GM19438 (cell line): ENCODE data around the gene OSBPL9.
"Not testable (repeated sequence)": the region's sequence is repeated elsewhere in the genome, so short reads cannot be mapped to it uniquely, and the experiment has no call there.

Experiments
- ATAC-seq: cut with Tn5 transposase; IDR thresholded peaks from one replicate; pipeline ENCODE4 v1.9.1; 2021; ENCODE audit warnings: low read depth; ENCODE audit not compliant: unreplicated experiment

OSBPL9 gene

DNA sequence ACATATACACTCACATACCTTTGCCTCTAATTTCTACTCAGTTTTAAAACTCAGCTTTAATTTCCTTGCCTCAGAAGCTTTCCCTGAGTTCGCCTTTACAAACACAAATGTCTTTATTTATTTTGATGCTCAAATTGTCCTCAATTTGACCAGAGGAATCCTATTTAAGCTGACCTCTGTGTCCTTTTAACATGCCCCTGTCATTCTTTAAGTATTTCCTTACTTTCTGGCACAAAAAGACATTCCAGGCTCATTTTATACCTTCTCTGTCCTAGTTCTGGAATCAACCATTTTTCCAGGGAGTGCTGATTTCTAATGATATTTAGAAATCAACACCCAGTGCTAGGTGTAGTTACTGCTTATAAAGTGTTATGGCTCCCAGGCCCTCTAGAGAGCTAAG lies 82.5 kb downstream of the OSBPL9 start:
- no peak for ATAC-seq

DNA sequence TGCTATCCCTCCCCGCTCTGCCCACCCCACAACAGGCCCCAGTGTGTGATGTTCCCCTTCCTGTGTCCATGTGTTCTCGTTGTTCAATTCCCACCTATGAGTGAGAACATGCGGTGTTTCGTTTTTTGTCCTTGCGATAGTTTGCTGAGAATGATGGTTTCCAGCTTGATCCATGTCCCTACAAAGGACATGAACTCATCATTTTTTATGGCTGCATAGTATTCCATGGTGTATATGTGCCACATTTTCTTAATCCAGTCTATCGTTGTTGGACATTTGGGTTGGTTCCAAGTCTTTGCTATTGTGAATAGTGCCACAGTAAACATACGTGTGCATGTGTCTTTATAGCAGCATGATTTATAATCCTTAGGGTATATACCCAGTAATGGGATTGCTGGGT lies 84.9 kb downstream of the OSBPL9 start:
- ATAC-seq = not testable (repeated sequence)

DNA sequence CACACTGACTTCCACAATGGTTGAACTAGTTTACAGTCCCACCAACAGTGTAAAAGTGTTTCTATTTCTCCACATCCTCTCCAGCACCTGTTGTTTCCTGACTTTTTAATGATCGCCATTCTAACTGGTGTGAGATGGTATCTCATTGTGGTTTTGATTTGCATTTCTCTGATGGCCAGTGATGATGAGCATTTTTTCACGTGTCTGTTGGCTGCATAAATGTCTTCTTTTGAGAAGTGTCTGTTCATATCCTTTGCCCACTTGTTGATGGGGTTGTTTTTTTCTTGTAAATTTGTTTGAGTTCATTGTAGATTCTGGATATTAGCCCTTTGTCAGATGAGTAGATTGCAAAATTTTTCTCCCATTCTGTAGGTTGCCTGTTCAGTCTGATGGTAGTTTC lies 85.3 kb downstream of the OSBPL9 start:
- ATAC-seq = not testable (repeated sequence)

DNA sequence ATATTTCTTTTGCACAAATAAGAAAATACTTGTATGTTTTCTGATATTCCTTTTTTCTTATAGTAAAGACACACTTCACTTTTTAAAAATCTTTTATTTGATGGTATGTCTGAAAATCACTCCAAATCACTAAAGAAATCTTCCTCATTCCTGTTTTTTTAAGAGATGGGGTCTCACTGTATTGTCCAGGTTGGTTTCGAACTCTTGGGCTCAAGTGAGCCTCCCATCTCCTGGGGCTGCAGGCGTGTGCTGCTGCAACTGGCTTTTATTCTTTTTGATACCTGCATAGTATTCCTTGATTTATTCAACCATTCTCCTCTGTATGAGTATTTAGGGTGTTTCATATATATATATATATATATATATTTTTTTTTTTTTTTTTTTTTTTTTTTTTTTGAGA lies 88.1 kb downstream of the OSBPL9 start:
- no peak for ATAC-seq

DNA sequence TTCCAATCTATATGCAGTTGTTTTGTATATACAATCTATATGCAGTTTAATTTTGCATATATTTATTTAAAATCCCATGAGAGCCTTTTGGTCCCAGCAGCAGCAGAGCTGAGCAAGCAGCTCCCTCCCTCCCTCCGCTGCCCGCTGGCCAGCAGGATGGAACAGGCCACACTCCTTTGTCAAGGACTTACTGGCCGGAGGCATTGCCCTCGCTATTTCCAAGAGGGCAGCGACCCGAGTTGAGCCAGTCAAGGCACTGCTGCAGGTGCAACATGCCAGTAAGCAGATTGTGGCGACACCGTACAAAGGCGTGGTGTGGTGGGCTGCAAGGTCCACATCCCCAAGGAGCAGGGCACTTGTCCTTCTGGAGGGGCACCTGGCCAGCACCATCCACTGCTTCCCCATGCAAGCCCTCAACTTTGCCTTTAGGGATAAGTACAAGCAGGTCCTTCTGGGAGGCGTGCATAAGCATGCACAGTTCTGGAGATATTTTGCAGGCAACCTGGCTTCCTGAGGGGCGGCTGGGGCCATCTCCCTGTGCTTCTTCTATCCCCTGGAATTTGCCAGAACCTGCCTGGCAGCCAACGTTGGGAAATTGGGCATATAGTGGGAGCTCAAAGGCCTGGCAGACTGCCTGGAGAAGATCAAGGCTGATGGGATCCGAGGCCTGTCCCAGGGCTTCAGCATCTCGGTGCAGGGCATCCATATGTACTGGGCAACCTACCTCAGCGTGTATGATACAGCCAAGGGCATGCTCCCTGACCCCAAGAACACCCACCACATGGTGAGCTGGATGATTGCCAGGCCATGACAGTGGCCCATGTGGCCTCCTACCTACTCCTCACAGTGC lies 92.2 kb downstream of the OSBPL9 start:
- no peak for ATAC-seq

DNA sequence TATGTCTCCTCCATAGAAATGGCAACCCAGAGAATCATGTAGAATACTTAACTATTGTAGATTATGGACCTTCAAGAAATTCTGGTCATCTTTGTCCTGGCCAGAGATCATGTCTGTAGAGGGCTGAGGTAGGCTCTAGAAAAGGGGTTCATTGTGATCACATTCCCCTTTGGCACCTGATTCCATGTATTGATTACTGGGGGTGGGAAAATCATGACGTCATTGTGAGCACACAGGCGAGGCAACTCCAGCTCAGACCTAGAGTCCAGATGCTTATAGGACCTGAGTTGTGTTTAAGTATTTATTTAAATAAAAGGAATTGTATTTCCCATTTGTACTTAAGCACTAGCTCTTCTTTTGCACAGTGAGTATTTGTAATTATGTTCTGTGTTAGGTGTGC lies 93.1 kb downstream of the OSBPL9 start:
- no peak for ATAC-seq

DNA sequence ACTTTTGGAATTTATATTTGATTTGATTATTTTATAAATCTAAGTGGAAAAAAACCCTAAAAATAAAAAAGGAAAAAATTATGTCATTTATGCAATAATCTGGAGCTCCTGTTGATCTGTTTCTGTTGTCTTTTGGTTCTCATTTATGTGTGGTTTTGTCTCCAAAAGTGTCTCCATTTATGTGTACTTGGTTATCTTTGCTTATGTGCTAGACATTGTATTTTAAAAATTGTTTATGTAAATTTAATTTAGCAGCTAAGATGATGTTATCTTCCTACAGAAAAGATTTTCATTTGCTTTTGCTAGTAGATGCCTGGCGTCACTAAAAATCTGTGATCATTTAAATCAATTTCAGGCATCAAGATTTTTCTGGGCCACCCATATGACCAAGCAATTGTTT lies 95.7 kb downstream of the OSBPL9 start:
- no peak for ATAC-seq

DNA sequence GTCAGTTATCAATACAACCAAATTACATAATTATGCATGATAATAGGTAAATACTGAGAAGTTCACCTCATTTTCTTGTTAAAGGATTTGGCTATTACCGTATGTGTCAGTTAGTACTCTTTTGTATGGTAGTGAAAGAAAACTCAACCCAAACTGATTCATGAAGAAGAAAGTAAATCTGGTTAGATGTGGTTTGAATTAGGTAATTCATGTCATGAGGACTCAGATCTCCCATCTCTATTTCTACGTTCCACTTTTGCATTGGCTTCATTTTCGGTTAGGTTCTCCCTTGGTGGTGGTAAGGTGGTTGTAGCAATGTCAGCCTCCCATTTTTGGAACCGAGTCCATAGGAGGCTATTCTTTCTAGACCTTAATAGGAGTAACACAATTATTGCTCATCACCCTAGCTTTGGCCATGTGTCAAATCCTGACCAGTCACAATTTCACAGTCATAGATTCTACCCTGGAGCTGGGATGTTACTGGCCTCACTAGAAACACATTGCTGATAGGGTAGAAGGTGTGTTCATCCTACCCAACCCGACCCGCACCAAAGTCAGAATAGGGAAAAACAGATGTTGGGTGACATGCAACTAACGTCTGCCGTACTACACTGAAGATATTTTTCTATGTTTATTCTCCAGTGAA lies 97.6 kb downstream of the OSBPL9 start:
- no peak for ATAC-seq

DNA sequence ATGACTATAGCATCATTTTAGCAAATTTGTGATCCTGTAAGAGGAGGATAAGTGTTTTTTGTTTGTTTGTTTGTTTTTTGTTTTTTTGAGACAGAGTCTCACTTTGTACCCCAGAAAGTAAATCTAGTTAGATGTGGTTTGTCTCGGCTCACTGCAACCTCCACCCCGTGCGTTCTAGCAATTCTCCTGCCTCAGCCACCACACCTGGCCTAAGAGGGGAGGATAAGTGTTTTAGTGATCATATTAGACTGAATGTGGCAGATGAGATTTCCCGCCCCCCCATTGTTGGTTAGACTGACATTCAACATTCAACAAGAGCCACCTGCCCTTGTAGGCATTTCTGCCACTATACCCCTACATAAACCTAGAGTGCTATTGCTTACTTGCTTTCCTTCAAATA lies 98.5 kb downstream of the OSBPL9 start:
- no peak for ATAC-seq

DNA sequence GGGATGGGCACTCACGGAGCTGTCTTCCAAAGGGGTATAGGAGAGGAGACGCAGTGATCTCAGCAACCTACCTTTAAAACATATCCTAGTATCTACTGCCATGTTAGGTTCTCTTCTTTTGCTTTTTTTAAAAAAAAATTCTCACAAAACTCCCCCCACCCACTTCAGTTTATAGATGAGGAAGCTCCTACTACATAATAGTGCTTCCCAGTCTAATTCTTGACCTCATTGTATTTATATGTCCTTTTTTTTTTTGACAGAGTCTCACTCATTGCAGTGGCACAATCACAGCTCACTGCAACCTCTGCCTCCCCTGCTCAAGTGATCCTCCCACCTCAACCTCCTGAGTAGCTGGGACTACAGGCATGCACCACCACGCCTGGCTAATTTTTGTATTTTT lies 99.9 kb downstream of the OSBPL9 start:
- ATAC-seq = no peak

DNA sequence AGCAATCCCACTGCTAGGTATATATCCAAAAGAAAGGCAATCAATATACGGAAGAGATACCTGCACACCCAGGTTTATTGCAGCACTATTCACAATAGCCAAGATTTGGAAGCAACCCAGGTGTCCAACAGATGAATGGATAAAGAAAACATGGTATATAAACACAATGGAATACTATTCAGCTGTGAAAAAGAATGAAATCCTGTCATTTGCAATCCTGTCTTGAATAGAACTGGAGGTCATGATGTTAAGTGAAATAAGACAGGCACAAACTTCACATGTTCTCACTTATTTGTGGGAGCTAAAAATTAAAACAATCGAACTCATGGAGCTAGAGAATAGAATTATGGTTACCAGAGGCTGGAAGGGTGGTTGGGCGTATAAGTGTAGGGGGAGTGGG lies 101.0 kb downstream of the OSBPL9 start:
- no peak for ATAC-seq

DNA sequence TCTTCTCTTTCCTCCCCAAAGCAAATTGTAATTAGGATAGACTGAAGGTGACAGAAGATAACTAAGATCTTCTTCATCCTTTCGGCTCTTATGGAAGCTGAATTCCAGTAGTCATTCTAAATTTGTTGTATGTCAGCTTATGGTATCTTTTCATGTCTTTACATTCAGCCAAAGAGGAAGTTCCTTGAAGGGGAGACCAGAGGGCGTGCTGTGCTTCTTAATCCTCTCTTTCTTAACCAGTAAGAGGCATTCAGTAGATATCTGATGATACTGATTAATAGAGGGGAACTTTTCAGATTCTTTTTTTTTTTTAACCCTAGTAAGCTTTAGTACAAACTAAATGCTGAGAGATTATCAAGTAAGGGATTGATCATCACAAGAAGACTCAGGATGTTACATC lies 102.3 kb downstream of the OSBPL9 start:
- ATAC-seq = no peak

DNA sequence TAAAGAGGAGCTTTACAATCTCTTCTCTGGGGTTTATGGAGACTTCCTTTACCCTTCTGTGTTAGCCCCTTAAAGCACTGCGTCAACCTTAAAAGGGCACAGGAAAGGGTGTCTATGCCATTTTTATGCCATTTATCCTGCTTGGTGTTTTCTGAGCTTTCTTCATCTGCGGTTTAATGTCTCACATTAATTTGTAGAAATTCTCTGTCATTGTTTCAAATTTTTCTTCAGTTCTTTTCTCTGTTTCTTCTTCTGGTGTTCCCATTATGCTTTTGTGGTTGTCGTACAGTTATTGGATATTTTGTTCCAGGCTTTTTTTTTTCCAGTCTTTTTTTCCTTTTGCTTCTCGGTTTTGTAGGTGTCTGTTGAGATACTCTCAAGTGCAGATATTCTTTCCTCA lies 107.9 kb downstream of the OSBPL9 start:
- ATAC-seq = no peak

DNA sequence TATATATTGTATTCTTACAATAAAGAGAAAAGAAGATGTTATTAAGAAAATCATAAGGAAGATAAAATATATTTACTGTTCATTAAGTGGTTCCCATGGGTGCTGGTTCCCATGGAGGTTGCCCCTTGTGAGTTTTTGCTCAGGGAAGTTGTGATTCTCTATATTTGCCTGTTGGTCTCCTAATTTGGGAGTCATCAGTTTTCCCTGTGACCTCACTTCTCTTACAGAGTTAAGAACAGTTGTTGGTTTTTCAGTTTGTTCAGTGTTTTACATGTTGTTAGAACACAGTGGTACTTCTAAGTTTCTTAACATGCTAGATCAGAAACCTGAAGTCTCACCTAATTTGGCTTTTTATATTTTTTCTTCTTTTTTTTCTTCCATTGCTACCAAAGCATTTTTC lies 109.2 kb downstream of the OSBPL9 start:
- ATAC-seq = no peak

DNA sequence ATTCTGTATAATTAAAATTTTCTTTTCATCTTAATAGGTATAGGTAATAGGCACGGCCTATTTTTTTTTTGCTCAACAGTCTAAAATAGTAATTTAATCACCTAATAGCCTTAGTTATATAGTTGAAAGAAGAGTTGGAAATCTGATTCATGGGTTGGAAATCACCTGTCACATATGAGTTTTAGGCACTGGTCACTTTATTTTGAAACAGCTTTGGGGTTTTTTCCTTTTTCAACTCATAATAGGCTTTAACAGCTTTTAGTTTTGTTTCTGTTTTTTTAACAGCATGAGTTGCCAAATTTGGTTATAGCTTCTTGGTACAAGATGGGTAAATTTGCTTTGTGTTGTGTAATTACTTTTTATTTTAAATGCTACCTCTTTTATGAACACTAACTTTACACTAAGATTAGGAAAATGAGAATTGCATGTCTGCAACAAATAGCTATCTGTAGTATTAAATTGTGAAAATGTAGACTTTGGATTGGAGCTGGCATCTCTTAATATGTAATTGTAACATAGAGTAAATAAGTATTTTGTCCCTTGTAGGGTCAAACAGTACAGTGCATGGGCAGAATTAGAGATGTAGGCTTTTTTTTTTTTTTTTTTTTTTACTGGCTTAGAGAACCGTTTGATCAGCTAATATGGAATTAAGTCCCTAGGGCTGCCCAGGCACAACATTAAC lies 109.8 kb downstream of the OSBPL9 start:
- ATAC-seq = no peak

DNA sequence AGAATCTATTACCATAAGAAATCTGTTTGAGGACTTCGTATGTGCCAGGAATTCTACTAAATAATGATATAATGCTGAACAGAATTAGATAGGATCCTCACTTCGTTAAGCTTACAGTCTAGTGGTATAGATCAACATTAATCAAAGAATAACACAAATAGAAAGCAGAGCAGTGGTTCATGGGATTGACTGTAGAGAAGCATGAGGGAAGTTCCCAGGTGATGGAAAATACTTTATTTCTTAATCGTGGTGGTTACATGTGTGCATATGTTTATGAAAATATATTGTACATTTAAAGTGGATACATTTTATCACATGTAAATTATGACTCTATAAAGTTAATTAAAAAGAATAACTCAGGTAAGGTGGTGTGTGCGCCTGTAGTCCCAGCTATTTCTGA lies 110.5 kb downstream of the OSBPL9 start:
- ATAC-seq = no peak

DNA sequence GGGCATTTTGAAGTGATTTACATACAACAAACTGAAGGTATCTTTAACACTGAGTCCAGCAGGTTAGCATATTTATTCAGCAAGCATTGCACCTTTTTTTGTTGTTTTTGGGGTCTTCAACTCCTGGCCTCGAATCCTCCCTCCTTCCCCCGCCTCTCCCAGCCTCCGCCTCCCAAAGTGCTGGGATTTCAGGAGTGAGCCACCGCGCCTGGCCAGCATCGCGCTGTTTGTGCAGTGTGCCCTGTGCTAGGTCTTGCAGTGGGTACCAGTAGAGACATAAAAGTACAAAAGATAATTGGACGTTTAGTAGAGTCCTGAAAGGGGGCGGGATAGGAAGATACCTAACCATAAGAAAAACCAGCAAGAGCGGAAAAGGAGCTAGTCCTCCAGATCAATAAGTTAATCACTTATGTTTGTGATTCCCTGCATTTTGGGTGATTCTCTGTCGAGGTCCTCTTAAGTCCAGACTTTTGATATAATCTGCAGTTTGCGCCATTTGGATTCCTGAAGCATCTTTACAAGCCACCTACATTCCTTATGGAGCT lies 111.8 kb downstream of the OSBPL9 start:
- ATAC-seq = no peak

DNA sequence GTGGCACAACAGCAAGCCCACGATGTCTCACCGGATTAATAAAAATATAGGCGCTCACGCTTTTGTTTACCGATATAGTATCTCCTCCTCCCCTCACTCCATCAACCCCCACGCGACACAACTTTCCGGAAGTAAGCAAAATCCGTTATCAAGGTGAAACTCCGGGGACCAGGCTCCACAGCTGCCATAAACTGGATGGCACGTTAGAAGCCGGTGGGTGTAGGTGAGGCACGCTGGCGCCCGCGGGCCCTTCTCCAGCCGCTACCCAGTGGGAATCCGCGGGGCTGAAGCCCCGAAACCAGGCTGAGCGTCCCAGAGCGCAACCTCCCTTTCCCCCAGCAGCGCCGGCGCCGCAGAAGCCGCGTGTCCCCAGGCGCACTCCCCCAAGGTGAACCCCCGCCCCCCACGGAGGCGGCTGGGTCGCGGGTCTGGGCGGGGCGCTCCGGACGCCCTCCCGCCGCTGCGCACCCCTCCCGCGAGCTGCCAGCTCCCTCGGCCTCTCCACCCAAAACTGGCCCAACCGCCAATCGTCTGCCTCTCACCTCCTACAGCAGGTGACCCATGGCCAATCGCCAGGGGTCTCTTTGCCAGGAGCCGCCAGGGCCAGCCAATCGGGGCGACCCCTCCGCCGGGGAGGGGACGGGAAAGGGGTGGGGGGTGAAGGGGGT lies 112.4 kb downstream of the OSBPL9 start:
- ATAC-seq = peak; percentile 84

DNA sequence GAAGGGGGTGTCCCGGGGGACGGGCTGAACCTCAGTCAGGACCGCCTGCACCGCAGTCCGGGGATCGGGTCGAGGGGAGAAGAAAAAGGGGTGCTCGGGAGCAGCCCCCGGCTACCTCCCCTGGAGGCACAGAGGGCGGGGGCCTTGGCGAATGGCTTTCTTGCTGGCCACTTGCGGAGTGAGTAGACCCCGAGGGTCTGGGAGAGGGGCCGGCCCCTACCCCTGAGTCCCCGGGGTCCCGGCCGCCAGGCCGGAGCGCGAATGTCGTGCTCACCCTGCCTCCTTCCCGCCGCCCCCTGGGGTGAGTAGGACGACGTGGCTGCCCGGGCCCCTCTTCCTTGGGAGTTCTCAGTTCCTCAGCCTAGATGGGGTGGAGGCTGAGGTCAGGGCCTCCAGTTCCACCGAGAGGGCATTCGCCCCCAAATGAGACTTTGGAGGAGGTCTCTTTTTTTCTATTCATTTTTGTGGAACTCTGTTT lies 113.0 kb downstream of the OSBPL9 start:
- peak; percentile 38 for ATAC-seq

DNA sequence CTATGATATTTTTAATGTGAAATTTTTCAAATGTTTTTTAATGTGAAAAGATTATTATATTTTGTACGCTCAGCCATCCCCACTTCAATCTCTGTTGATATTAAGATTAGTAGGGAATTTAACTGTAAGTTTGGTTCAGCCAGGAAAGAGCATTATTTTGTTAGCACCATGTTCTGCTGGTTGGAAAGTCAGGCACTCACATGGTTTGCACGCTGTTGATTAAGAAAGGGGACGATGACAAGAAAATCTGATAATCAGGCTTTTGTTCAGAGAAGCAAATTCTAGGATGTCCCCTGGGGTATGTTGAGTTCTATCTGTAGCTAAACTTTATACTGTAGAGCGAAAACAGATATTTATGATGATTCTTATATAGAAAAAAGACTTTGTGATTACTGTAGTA lies 115.1 kb downstream of the OSBPL9 start:
- ATAC-seq = no peak
